NCI-H2196 (cell line): ENCODE measurements around the gene RNF20.
"Not testable (repeated sequence)": the region's sequence is repeated elsewhere in the genome, so short reads cannot be mapped to it uniquely, and the experiment has no call there.

ENCODE experiments used
- DNase-seq: peaks from one replicate; lab custom pipeline; 2025; ENCODE audit not compliant: unreplicated experiment; lab: John Stamatoyannopoulos, UW

Gene RNF20

GRCh38 chr9:101536351-101536750 is 2.7 kb downstream of the RNF20 start:
- no peak for DNase-seq

GRCh38 chr9:101536938-101537337 is 3.3 kb downstream of the RNF20 start:
- no peak for DNase-seq

GRCh38 chr9:101540069-101540468 is 6.4 kb downstream of the RNF20 start:
- no peak for DNase-seq

- DNase-seq: no peak
These were observed 9.6 kb downstream of the RNF20 start for GRCh38 chr9:101543098-101543735.

GRCh38 chr9:101549472-101550098 is 15.9 kb downstream of the RNF20 start:
- not testable (repeated sequence) for DNase-seq

- no peak for DNase-seq
These were observed 28.1 kb downstream of the RNF20 start for GRCh38 chr9:101561740-101562139.

GRCh38 chr9:101562966-101563365 is 29.3 kb downstream of the RNF20 start:
- DNase-seq: no peak

GRCh38 chr9:101564252-101564651 is 30.6 kb downstream of the RNF20 start:
- no peak for DNase-seq

GRCh38 chr9:101566904-101567724 is 33.5 kb downstream of the RNF20 start:
- peak; percentile 15 for DNase-seq

- DNase-seq: no peak
These were observed 34.2 kb downstream of the RNF20 start for GRCh38 chr9:101567725-101568350.

GRCh38 chr9:101569741-101570501 is 36.3 kb downstream of the RNF20 start:
- no peak for DNase-seq

GRCh38 chr9:101571114-101571513 is 37.5 kb downstream of the RNF20 start:
- DNase-seq: no peak

- DNase-seq: no peak
These were observed 38.7 kb downstream of the RNF20 start for GRCh38 chr9:101572316-101572715.

- DNase-seq: no peak
These were observed 41.2 kb downstream of the RNF20 start for GRCh38 chr9:101574731-101575333.

GRCh38 chr9:101578378-101578777 is 44.7 kb downstream of the RNF20 start:
- DNase-seq: no peak

GRCh38 chr9:101579711-101580545 is 46.3 kb downstream of the RNF20 start:
- DNase-seq: no peak

- DNase-seq: no peak
These were observed 48.9 kb downstream of the RNF20 start for GRCh38 chr9:101582553-101582952.

- no peak for DNase-seq
These were observed 52.1 kb downstream of the RNF20 start for GRCh38 chr9:101585740-101586139.

- DNase-seq: no peak
These were observed 53.0 kb downstream of the RNF20 start for GRCh38 chr9:101586651-101587050.
